Cardiac muscle cell (in vitro differentiated cells and primary cell): Measurements from ENCODE around the gene CCNB2. TPM values are rescaled to one million over a fixed set of nuclear protein-coding genes. Genes with fewer than 3 reads are reported as not detected.
"Not testable (repeated sequence)": the region's sequence is repeated elsewhere in the genome, so short reads cannot be mapped to it uniquely, and the experiment has no call there.

Experiments
- DNase-seq, 2 donors: peaks; one replicate each; pipeline versions ENCODE4 v3.0.0 to v3.0.0-alpha.2; 2010 to 2017; ENCODE audit warnings: low read depth in 1 of 2, low spot score in 1 of 2
- H3K27ac ChIP-seq: fragments of 200-600 bp; sonication (generic); 2 replicates; pipeline ENCODE4 v1.5.1; 2016
- H3K27me3 ChIP-seq: fragments of 200-600 bp; sonication (generic); 2 replicates; pipeline ENCODE4 v1.6.0; 2016; ENCODE audit warnings: control low read depth
- H3K36me3 ChIP-seq: fragments of 200-600 bp; sonication (generic); 2 replicates; pipeline ENCODE4 v1.5.1; 2016; ENCODE audit warnings: control low read depth
- H3K4me1 ChIP-seq: fragments of 200-600 bp; sonication (generic); 2 replicates; pipeline ENCODE4 v1.8.1; 2017; ENCODE audit warnings: low read depth, mild to moderate bottlenecking, mixed run types
- H3K4me3 ChIP-seq: fragments of 200-600 bp; sonication (generic); 2 replicates; pipeline ENCODE4 v1.5.1; 2016; ENCODE audit warnings: mild to moderate bottlenecking
- H3K9me3 ChIP-seq: fragments of 200-600 bp; sonication (generic); 2 replicates; pipeline ENCODE4 v1.5.1; 2017; ENCODE audit warnings: low read depth, mild to moderate bottlenecking, control low read depth
- polyA plus RNA-seq: library from polyadenylated mRNA; unstranded; fragments of >200 nt; fragmentation: Nextera tagmentation; extraction: Ambion mirVana; gene quantifications from 2 replicates; pipeline ENCODE4 v1.2.1, GENCODE V29; 2016
- total RNA-seq: library from RNA; depleted of rRNA; stranded (reverse); fragments of >200 nt; gene quantifications from 2 replicates; pipeline ENCODE4 v1.2.3, GENCODE V29; 2016
- TF ChIP-seq, protein P1 (sequence below): IDR thresholded peaks from 2 replicates; pipeline ENCODE4 v1.5.1; 2012; ENCODE audit warnings: low read depth, mild to moderate bottlenecking, low read length

Gene CCNB2
- total and polyA plus RNA-seq, 2 experiments from 2014 or later, result 10.5 to 86.1 TPM

DNA sequence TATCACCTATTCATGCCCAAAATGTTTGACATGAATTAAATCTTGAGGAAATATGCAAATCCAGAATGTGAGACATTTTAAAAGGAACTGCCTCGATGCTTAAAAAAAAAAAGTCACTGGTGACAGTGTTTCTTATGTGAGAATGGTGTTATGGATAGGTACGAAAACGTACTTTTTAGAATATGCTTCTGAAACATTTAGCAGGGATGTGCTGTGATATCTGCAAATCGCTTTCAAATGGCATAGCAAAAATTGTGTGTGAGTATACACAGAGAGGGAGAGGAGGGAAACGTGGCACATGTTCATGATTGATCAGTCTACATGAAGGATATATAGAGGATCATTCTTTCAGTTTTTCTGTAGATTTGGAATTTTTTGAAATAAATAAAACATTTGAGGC is 16.0 kb downstream of the CCNB2 start:
- no peak for DNase-seq

DNA sequence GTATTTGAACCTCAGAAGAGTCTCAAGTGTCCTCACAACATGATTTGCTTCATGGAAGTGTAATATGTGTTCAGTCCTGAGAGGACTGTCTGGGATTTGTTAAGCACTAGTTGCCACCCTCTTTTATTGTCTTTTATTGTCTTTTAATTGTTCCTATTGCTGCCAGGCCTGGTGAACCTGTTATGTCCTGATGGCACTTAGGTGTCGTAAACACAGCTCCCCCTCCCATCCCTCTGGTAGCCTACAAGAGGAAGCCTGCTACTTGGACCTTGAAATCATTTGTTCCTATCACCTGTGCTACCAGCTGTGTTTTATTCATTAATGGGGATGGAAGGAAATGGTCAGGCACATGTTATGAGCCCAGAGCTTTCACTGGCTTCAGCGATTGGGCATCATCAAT is 19.3 kb downstream of the CCNB2 start:
- Histone ChIP-seq H3K27me3 (no peaks in the 10 kb centered on the region), H3K27ac (no peak overlapping the region), H3K9me3 (no peaks in the 10 kb centered on the region), H3K36me3 (no peaks in the 10 kb centered on the region), H3K4me3 (no peak overlapping the region), H3K4me1 (no peaks in the 10 kb centered on the region)
- DNase-seq, result no peak
- TF ChIP-seq, protein P1, sequence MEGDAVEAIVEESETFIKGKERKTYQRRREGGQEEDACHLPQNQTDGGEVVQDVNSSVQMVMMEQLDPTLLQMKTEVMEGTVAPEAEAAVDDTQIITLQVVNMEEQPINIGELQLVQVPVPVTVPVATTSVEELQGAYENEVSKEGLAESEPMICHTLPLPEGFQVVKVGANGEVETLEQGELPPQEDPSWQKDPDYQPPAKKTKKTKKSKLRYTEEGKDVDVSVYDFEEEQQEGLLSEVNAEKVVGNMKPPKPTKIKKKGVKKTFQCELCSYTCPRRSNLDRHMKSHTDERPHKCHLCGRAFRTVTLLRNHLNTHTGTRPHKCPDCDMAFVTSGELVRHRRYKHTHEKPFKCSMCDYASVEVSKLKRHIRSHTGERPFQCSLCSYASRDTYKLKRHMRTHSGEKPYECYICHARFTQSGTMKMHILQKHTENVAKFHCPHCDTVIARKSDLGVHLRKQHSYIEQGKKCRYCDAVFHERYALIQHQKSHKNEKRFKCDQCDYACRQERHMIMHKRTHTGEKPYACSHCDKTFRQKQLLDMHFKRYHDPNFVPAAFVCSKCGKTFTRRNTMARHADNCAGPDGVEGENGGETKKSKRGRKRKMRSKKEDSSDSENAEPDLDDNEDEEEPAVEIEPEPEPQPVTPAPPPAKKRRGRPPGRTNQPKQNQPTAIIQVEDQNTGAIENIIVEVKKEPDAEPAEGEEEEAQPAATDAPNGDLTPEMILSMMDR, result no peak

More for the DNA sequence above, 16.0 kb downstream of the CCNB2 start:
- no peak overlapping the region for H3K4me3 ChIP-seq
- H3K27me3 ChIP-seq, result no peaks in the 10 kb centered on the region
- H3K9me3 ChIP-seq, result no peaks in the 10 kb centered on the region
- no peak overlapping the region for H3K27ac ChIP-seq
- peaks cover 15% of the 10 kb centered on the region for H3K36me3 ChIP-seq
- TF ChIP-seq, protein P1, result no peak
- no peaks in the 10 kb centered on the region for H3K4me1 ChIP-seq

DNA sequence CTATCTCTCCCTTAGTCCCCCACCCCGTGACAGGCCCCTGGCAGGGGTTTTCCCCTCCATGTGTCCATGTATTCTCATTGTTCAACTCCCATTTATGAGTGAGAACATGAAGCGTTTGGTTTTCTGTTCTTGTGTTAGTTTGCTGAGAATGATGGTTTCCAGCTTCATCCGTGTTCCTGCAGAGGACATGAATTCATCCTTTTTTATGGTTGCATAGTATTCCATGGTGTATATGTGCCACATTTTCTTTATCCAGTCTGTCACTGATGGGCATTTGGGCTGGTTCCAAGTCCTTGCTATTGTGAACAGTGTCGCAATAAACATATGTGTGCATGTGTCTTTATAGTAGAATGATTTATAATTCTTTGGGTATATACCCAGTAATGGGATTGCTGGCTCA is 20.7 kb downstream of the CCNB2 start:
- H3K9me3 ChIP-seq, H3K4me1 ChIP-seq, H3K27me3 ChIP-seq, H3K4me3 ChIP-seq, H3K36me3 ChIP-seq, DNase-seq, H3K27ac ChIP-seq: not testable (repeated sequence)

DNA sequence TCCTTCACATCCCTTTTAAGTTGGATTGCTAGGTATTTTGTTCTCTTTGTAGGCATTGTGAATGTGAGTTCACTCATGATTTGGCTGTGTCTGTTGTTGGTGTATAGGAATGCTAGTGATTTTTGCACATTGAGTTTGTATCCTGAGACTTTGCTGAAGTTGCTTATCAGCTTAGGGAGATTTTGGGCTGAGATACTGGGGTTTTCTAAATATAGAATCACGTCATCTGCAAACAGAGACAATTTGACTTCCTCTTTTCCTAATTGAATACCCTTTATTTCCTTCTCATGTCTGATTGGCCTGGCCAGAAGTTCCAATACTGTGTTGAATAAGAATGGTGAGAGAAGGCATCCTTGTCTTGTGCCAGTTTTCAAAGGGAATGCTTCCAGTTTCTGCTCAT is 22.3 kb downstream of the CCNB2 start:
- not testable (repeated sequence) for H3K27me3 ChIP-seq, DNase-seq, H3K4me3 ChIP-seq, H3K4me1 ChIP-seq, H3K27ac ChIP-seq, H3K9me3 ChIP-seq, H3K36me3 ChIP-seq

DNA sequence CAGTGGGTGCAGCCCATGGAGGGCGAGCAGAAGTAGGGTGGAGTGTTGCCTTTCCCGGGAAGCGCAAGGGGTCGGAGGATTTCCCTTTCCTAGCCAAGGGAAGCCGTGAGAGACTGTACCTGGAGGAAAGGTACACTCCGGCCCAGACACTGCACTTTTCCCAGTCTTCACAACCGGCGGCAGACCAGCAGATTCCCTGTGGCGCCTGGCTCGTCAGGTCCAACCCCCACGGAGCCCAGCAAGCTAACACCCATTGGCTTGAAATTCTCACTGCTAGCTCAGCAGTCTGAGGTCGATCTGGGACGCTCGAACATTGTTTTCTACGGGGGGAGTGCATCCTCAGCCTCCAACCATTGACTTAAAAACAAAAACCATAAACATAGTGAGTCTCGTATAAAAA is 26.5 kb downstream of the CCNB2 start:
- no peaks in the 10 kb centered on the region for H3K9me3 ChIP-seq
- no peaks in the 10 kb centered on the region for H3K27me3 ChIP-seq
- no peak overlapping the region for H3K27ac ChIP-seq
- no peaks in the 10 kb centered on the region for H3K4me1 ChIP-seq
- H3K4me3 ChIP-seq, result no peak overlapping the region
- no peak for DNase-seq
- peaks cover 6% of the 10 kb centered on the region for H3K36me3 ChIP-seq
- TF ChIP-seq, protein P1, result no peak

DNA sequence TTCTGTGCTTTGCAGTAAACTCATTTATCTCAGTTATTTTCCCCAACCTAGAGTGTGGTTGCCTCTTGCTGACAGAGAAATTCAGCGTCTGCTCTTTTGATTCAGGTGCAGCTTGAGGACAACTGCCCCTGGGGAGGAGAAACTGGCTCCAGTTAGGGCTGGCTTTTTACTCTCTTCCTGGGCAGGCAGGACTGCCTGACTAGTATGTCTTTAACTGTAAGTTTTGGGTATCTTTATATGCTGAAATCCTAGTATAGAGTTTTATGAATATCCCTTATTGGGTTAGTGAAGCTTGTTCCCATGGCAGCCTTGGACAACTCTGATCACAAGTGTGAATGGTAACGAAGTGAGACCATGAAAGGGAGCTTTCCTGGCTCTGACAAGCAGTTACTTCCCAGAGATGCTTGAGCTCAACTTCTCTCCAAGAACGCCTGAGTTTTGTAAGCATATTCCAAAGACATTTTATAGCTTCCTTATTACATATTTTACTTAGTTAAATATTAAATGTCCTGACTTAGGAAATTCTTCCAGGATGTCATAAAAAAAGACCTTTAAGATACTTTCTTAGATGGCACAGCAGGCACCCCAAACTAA is 27.1 kb downstream of the CCNB2 start:
- H3K27ac ChIP-seq, result no peak overlapping the region
- no peaks in the 10 kb centered on the region for H3K4me1 ChIP-seq
- no peak overlapping the region for H3K4me3 ChIP-seq
- no peaks in the 10 kb centered on the region for H3K9me3 ChIP-seq
- TF ChIP-seq, protein P1, result no peak
- H3K36me3 ChIP-seq, result peaks cover 8% of the 10 kb centered on the region
- no peaks in the 10 kb centered on the region for H3K27me3 ChIP-seq
- no peak for DNase-seq
